Measurements from ENCODE around the gene PIP4K2A. TPM values are rescaled to one million over a fixed set of nuclear protein-coding genes. Genes with fewer than 3 reads are reported as not detected.

PIP4K2A gene
- total RNA-seq, 1 experiment from 2014 or later, result 24.2 TPM

DNA sequence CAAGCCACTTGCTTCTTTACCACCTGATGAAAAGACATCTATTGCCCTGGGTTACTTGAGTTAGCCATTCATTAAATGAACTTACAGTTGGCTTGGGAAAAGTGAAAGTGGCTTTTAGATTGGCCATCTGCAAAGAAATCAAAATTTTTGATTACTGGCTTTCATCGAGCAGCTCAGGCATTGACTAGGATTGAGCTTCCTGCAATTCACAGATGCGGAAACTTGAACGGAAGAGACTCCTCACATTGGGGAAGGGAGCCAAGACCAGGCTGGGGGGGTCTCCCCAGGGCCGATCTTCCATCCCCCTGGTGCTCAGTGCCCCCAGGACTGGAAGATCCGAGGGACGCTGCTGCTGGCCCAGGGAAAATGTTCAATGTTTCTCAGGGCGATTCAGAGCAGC, 145.4 kb downstream of the PIP4K2A start:
- Mint-ChIP-seq H3K36me3 (ENCODE audit: insufficient read depth, unreplicated experiment) (peaks cover 5% of the 10 kb centered on the region), H3K4me1 (ENCODE audit: low read depth, unreplicated experiment) (peaks cover 7% of the 10 kb centered on the region), H3K27me3 (ENCODE audit: unreplicated experiment) (no peaks in the 10 kb centered on the region), H3K27ac (ENCODE audit: unreplicated experiment) (no peak overlapping the region), H3K4me3 (ENCODE audit: low read depth, unreplicated experiment) (no peak overlapping the region), H3K9me3 (ENCODE audit: low read depth, unreplicated experiment) (no peaks in the 10 kb centered on the region)
- BruUV-seq (replicated peaks), result no TSS peak
- intact Hi-C loops (cut with micrococcal nuclease; ENCODE audit: unreplicated experiment), result no loop called here
- CTCF ChIA-PET, result no interaction called here
- no peak for TF ChIP-seq CTCF (IDR thresholded peaks at IDR 0.05; ENCODE audit: unreplicated experiment)
- DNase-seq, result no peak

- no peak overlapping the region for H3K27ac Mint-ChIP-seq (ENCODE audit: unreplicated experiment)
- CTCF ChIA-PET, result no interaction called here
- no peak for DNase-seq
- H3K27me3 Mint-ChIP-seq (ENCODE audit: unreplicated experiment), result no peaks in the 10 kb centered on the region
- peaks cover 10% of the 10 kb centered on the region for H3K36me3 Mint-ChIP-seq (ENCODE audit: insufficient read depth, unreplicated experiment)
- no peak overlapping the region for H3K4me3 Mint-ChIP-seq (ENCODE audit: low read depth, unreplicated experiment)
- no TSS peak for BruUV-seq (replicated peaks)
- intact Hi-C loops (cut with micrococcal nuclease; ENCODE audit: unreplicated experiment), result no loop called here
- peaks cover 7% of the 10 kb centered on the region for H3K4me1 Mint-ChIP-seq (ENCODE audit: low read depth, unreplicated experiment)
- H3K9me3 Mint-ChIP-seq (ENCODE audit: low read depth, unreplicated experiment), result no peaks in the 10 kb centered on the region
- TF ChIP-seq CTCF (IDR thresholded peaks at IDR 0.05; ENCODE audit: unreplicated experiment), result no peak
Measured at GRCh38 chr10:22564060-22564459, 150.3 kb downstream of the PIP4K2A start.

DNA sequence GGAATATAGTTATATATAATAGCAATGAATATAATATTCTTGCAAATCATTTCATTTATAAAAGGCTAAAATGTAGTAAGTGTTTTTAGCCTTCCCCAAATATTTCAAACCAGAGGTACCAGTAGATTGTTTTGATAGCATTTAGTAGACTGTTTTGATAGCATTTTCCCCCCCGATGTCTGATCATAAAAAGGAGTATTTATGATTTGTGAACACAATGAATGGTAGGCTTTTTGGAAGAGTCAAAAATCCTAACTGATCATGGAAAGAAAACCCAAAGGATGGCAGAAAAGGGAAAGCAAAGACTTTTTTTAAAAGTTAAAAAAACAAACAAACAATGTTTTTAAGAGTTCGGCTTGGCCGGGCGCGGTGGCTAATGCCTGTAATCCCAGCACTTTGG, 152.5 kb downstream of the PIP4K2A start:
- Mint-ChIP-seq H3K36me3 (ENCODE audit: insufficient read depth, unreplicated experiment) (peaks cover 5% of the 10 kb centered on the region), H3K27me3 (ENCODE audit: unreplicated experiment) (no peaks in the 10 kb centered on the region)
- BruUV-seq (replicated peaks), result no TSS peak

DNA sequence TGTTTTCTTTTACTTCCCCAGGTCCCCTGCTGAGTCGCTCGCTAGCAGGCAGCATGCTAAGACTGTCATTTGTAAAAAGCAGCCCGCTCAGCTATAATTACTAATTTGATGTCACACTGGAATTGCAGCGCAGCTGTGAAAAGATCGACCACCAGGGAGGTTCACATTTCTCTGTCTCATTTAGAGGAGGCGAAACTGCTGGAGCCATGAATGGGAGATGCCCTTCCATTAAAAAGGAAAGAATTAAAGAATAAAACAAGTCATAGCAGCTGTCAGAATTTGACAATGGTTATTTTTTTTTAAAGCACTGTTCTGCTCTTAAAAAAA, 153.5 kb downstream of the PIP4K2A start:
- intact Hi-C loops (cut with micrococcal nuclease; ENCODE audit: unreplicated experiment), result no loop called here
- no peak for DNase-seq
- BruUV-seq (replicated peaks), result no TSS peak
- Mint-ChIP-seq H3K27ac (ENCODE audit: unreplicated experiment) (no peak overlapping the region), H3K9me3 (ENCODE audit: low read depth, unreplicated experiment) (no peaks in the 10 kb centered on the region), H3K27me3 (ENCODE audit: unreplicated experiment) (no peaks in the 10 kb centered on the region), H3K4me1 (ENCODE audit: low read depth, unreplicated experiment) (no peaks in the 10 kb centered on the region), H3K4me3 (ENCODE audit: low read depth, unreplicated experiment) (no peak overlapping the region), H3K36me3 (ENCODE audit: insufficient read depth, unreplicated experiment) (peaks cover 5% of the 10 kb centered on the region)
- no peak for TF ChIP-seq CTCF (IDR thresholded peaks at IDR 0.05; ENCODE audit: unreplicated experiment)
- CTCF ChIA-PET, result no interaction called here

More for the DNA sequence above, 152.5 kb downstream of the PIP4K2A start:
- H3K27ac Mint-ChIP-seq (ENCODE audit: unreplicated experiment), result no peak overlapping the region
- intact Hi-C loops (cut with micrococcal nuclease; ENCODE audit: unreplicated experiment), result no loop called here
- DNase-seq, result no peak
- H3K9me3 Mint-ChIP-seq (ENCODE audit: low read depth, unreplicated experiment), result no peaks in the 10 kb centered on the region
- peaks cover 6% of the 10 kb centered on the region for H3K4me1 Mint-ChIP-seq (ENCODE audit: low read depth, unreplicated experiment)
- no peak overlapping the region for H3K4me3 Mint-ChIP-seq (ENCODE audit: low read depth, unreplicated experiment)
- CTCF ChIA-PET, result interaction anchor here (0.6 kb wide), 1 partner anchor 12 kb away, joined by 3 read pairs; no protein-coding TSS in a partner anchor
- TF ChIP-seq CTCF (IDR thresholded peaks at IDR 0.05; ENCODE audit: unreplicated experiment), result no peak

All from Calu3 (cell line).